HepG2 (cell line): ENCODE data around the gene TRH. TPM values are rescaled to one million over a fixed set of nuclear protein-coding genes. Genes with fewer than 3 reads are reported as not detected.

Experiments used
- ATAC-seq: fragments of 200-7000 bp; cut with Tn5 transposase; 3 replicates; pipeline ENCODE4 v1.9.1; 2020; ENCODE audit warnings: mild to moderate bottlenecking, moderate library complexity
- BruUV-seq: library from RNA; stranded (reverse); fragments of 400-500 nt; replicated peaks from 2 replicates; lab custom pipeline; 2021; lab: Mats Ljungman, UMichigan
- CTCF ChIA-PET: fragments of 300-600 bp; formaldehyde crosslinking; extraction: SDS; loops from one replicate; lab custom pipeline; 2021; ENCODE audit warnings: low total read pairs, inconsistent platforms, low intra/inter-chr PET ratio; lab: Yijun Ruan, JAX
- POLR2A ChIA-PET: fragments of 350-600 bp; sonication (Branson Sonifier 250); formaldehyde crosslinking; loops from one replicate; lab custom pipeline; 2020; ENCODE audit warnings: antibody characterized with exemption, inconsistent platforms; lab: Yijun Ruan, JAX
- DNase-seq: peaks from one replicate; pipeline ENCODE4 v3.0.0-alpha.2; 2015; ENCODE audit warnings: low spot score
- FAIRE-seq: peaks from 3 replicates; lab custom pipeline; 2011; peaks lifted over from hg19 to GRCh38; lab: Jason Lieb, UNC
- H2AFZ ChIP-seq: one replicate; pipeline ENCODE4 v1.6.1; 2011; ENCODE audit warnings: low read length, inconsistent platforms
- H3K27ac ChIP-seq: fragments of 300-600 bp; 3 replicates; pipeline ENCODE4 v1.8.0; 2011; ENCODE audit warnings: mixed run types, mild to moderate bottlenecking, mixed read lengths, low read length, inconsistent platforms; ENCODE audit not compliant: insufficient read depth; ENCODE audit errors: extremely low read length
- H3K27me3 ChIP-seq, 2 experiments: fragments of 200-600 bp in 1 of 2; 2 replicates in 1 of 2; 3 replicates in 1 of 2; pipeline versions ENCODE4 v1.6.0 to v1.8.0; 2011; ENCODE audit warnings: low read length in 2 of 2, mild to moderate bottlenecking in 2 of 2, moderate library complexity in 2 of 2, inconsistent platforms in 1 of 2; ENCODE audit not compliant: insufficient read depth in 2 of 2, control insufficient read depth in 1 of 2
- H3K36me3 ChIP-seq, 2 experiments: fragments of 200-600 bp in 1 of 2; replicated peaks in 1 of 2; 2 replicates in 1 of 2; 3 replicates in 1 of 2; pipeline versions ENCODE4 v1.5.1 to v1.8.0; 2011; ENCODE audit warnings: low read length in 2 of 2, inconsistent platforms in 1 of 2; ENCODE audit not compliant: insufficient read depth in 2 of 2, control insufficient read depth in 1 of 2
- H3K4me1 ChIP-seq: 2 replicates; pipeline ENCODE4 v1.5.1; 2012; ENCODE audit warnings: low read length, inconsistent platforms; ENCODE audit not compliant: insufficient read depth
- H3K4me2 ChIP-seq: 2 replicates; pipeline ENCODE4 v1.6.0; 2011; ENCODE audit warnings: low read depth, low read length, inconsistent platforms
- H3K4me3 ChIP-seq, 3 experiments: fragments of 200-600 bp in 1 of 3; sonication (generic), shearing (Covaris generic) in 1 of 3; replicated peaks in 1 of 3; 2 replicates each; pipeline ENCODE4 v1.5.1; 2011 to 2016; ENCODE audit warnings: low read length in 3 of 3, inconsistent platforms in 2 of 3, low read depth in 2 of 3, mild to moderate bottlenecking in 2 of 3, control low read depth in 1 of 3, mixed read lengths in 1 of 3; ENCODE audit not compliant: insufficient read depth in 1 of 3
- H3K79me2 ChIP-seq: one replicate; pipeline ENCODE4 v1.6.1; 2011; ENCODE audit warnings: low read length, inconsistent platforms; ENCODE audit not compliant: insufficient read depth
- H3K9ac ChIP-seq: 2 replicates; pipeline ENCODE4 v1.6.0; 2011; ENCODE audit warnings: mild to moderate bottlenecking, low read depth, low read length, inconsistent platforms; ENCODE audit not compliant: insufficient read depth
- H3K9me3 ChIP-seq: 2 replicates; pipeline ENCODE4 v1.5.1; 2012; ENCODE audit warnings: mild to moderate bottlenecking, low read length
- H4K20me1 ChIP-seq: 2 replicates; pipeline ENCODE4 v1.6.0; 2011; ENCODE audit warnings: inconsistent platforms, mild to moderate bottlenecking, low read length, moderate library complexity; ENCODE audit not compliant: insufficient read depth
- ERF ChIP-seq: IDR thresholded peaks from 2 replicates; pipeline ENCODE4 v1.6.1; 2018; ENCODE audit warnings: missing biosample characterization, missing genetic modification reagents
- HIVEP1 ChIP-seq: sonication (generic); formaldehyde crosslinking; IDR thresholded peaks from 2 replicates; pipeline ENCODE4 v1.4.0; 2020; ENCODE audit warnings: mild to moderate bottlenecking, missing genetic modification reagents
- KDM5A ChIP-seq: fragments of 200-600 bp; sonication (generic); IDR thresholded peaks from 2 replicates; pipeline ENCODE4 v1.7.0; 2018; ENCODE audit warnings: antibody characterized with exemption, mild to moderate bottlenecking, low read length, borderline replicate concordance
- MAFG ChIP-seq: sonication (generic); formaldehyde crosslinking; IDR thresholded peaks from 2 replicates; pipeline ENCODE4 v1.5.1; 2020; ENCODE audit warnings: mild to moderate bottlenecking, missing genetic modification reagents
- NFIB ChIP-seq: sonication (generic); formaldehyde crosslinking; IDR thresholded peaks from 2 replicates; pipeline ENCODE4 v1.9.0; 2021; ENCODE audit warnings: missing genetic modification reagents, mild to moderate bottlenecking, borderline replicate concordance
- SOX5 ChIP-seq: IDR thresholded peaks from 2 replicates; pipeline ENCODE4 v1.6.1; 2016; ENCODE audit warnings: borderline replicate concordance
- U2AF1 ChIP-seq: fragments of 200-400 bp; formaldehyde crosslinking; optimal IDR thresholded peaks from 2 replicates; pipeline ENCODE3; 2017; ENCODE audit warnings: mild to moderate bottlenecking, low read depth, low read length
- ZFP36L2 ChIP-seq: sonication (generic); formaldehyde crosslinking; IDR thresholded peaks from 2 replicates; pipeline ENCODE4 v1.4.0; 2020; ENCODE audit warnings: missing genetic modification reagents
- ZNF224 ChIP-seq: sonication (generic); formaldehyde crosslinking; IDR thresholded peaks from 2 replicates; pipeline ENCODE4 v1.5.0; 2020; ENCODE audit warnings: mild to moderate bottlenecking, missing genetic modification reagents
- ZNF674 ChIP-seq: sonication (generic); formaldehyde crosslinking; IDR thresholded peaks from 2 replicates; pipeline ENCODE4 v1.5.0; 2020; ENCODE audit warnings: low read depth, mild to moderate bottlenecking, missing genetic modification reagents
- ZSCAN25 ChIP-seq: sonication (generic); formaldehyde crosslinking; IDR thresholded peaks from 2 replicates; pipeline ENCODE4 v1.8.0; 2022; ENCODE audit warnings: mild to moderate bottlenecking, missing genetic modification reagents
- WGBS: methylation state at CpG from one replicate; pipeline ENCODE4 v1.1.6; 2017; ENCODE audit warnings: low lambda C conversion rate; 5-methylcytosine and 5-hydroxymethylcytosine counted together
- in situ Hi-C: cut with HindIII; loops from 2 replicates; pipeline ENCODE4 v1.10.0; 2017; ENCODE audit warnings: low pct_unique_long_range_greater_than_20kb; ENCODE audit not compliant: extremely low pct_ligation_motif_present
- intact Hi-C: fragments of 100-400 bp; cut with micrococcal nuclease; formaldehyde crosslinking; loops from one replicate; pipeline ENCODE4 v1.10.0; 2022; ENCODE audit not compliant: unreplicated experiment
- polyA plus RNA-seq, 8 experiments: library from polyadenylated mRNA; depleted of rRNA in 3 of 8; stranded (reverse) in 7 of 8; unstranded in 1 of 8; fragments of >200 nt; fragmentation: Illumina TruSeq in 4 of 8; extraction: Trizol in 4 of 8; gene quantifications; 2 replicates each; pipeline versions ENCODE4 v1.2.1 to v1.2.3, GENCODE V29; 2011 to 2016; ENCODE audit warnings: low read depth in 4 of 8, missing spikeins in 1 of 8, mixed read lengths in 1 of 8; ENCODE audit not compliant: insufficient read depth in 1 of 8
- total RNA-seq, 5 experiments: library from RNA; depleted of rRNA; stranded (reverse); fragments of >200 nt; fragmentation: Illumina TruSeq; extraction: Trizol; gene quantifications; 2 replicates each; pipeline ENCODE4 v1.2.3, GENCODE V29; 2016; ENCODE audit warnings: low read depth in 1 of 5

TRH gene
- total and polyA plus RNA-seq, 2 of the 13 experiments (the other 11 are each of a cell fraction or from before 2014, with no cell fraction given): not detected

DNA sequence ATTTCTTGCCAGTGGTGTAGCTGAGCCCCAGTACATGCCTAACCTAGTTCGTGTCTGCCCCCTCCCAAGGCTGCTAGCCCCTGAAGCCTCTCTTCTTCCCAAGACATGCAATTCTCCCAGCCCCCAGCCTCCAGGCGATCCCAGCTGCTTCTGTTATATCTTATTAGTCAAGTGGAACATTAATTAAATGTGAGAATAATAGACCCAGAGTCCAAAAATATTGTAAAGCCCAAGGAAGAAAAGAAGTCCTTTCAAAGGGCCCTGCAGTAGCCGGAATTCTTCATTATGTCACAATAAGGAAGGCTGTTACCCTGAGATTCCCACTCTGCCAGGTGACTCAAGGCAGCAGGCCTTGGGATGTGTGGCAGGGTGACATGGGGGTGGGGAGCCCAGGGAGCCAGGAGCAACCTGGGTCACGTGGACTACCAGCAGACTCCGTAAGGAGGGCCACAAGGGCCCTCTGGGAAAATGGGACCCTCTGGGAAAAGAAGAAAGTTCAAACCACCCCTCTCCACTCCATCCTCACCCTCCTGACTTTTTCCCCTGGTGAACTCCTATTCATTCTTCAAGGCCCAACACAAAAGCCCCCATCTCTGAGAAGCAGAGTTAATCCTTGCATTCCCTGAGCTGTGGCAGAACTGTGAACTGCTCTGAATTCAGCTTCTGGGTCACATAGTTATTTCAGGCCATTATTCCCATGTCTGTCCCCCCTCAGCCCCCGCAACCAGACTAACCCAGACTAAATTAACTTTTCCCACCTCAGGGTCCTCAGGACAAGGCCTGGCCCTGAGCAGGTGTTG lies 21.8 kb upstream of the TRH start:
- Histone ChIP-seq H3K4me3 (no peak overlapping the region), H3K27ac (no peak overlapping the region), H3K4me2 (no peak overlapping the region), H3K36me3 (no peaks in the 10 kb centered on the region), H3K9me3 (no peaks in the 10 kb centered on the region), H3K9ac (no peak overlapping the region), H2AFZ (no peak overlapping the region), H4K20me1 (no peaks in the 10 kb centered on the region), H3K79me2 (no peaks in the 10 kb centered on the region), H3K4me1 (no peaks in the 10 kb centered on the region), H3K27me3 (peaks cover 3 to 28% of the 10 kb centered on the region in 2 experiments; a peak in 4 of 5 replicates)
- no TSS peak for BruUV-seq
- CTCF ChIA-PET: no interaction called here
- no peak for DNase-seq
- 24% methylated on average over 5 of the region's 6 CpGs for WGBS
- no peak for TF ChIP-seq U2AF1
- no peak for TF ChIP-seq ERF (CRISPR knock-in tag)
- TF ChIP-seq ZSCAN25 (CRISPR knock-in tag): no peak
- TF ChIP-seq NFIB (CRISPR knock-in tag): no peak
- TF ChIP-seq MAFG (CRISPR knock-in tag): no peak
- TF ChIP-seq KDM5A: no peak
- no peak for TF ChIP-seq ZFP36L2 (CRISPR knock-in tag)
- TF ChIP-seq ZNF224 (CRISPR knock-in tag): no peak
- TF ChIP-seq ZNF674 (CRISPR knock-in tag): no peak
- TF ChIP-seq HIVEP1: no peak
- TF ChIP-seq SOX5 (CRISPR knock-in tag): no peak
- ATAC-seq: no peak
- intact Hi-C loops (no loop called here), in situ Hi-C loops (no loop called here)
- FAIRE-seq: no peak
- POLR2A ChIA-PET: no interaction called here
